ENCODE results near the gene KCNIP1.

DNA sequence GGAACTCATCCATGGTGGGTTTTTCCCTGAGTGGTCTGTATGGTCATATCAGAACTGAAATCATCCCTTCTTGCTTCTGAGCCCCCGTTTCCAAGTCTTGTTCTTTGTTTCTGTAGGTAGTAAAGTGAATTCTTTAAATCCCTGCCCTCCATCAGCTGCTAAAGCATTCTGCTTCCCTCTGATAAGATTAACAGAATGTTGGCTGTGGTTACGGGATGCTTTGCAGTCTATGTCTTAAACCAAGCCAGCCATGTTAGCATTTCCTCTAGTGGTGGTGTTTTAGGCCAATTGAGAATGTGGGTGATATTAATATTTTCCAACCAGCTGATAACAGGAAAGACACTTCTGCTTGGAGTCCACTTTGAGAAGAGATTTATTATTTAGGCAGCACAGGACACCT lies 22.0 kb upstream of the KCNIP1 start:
- TF ChIP-seq, protein P1, sequence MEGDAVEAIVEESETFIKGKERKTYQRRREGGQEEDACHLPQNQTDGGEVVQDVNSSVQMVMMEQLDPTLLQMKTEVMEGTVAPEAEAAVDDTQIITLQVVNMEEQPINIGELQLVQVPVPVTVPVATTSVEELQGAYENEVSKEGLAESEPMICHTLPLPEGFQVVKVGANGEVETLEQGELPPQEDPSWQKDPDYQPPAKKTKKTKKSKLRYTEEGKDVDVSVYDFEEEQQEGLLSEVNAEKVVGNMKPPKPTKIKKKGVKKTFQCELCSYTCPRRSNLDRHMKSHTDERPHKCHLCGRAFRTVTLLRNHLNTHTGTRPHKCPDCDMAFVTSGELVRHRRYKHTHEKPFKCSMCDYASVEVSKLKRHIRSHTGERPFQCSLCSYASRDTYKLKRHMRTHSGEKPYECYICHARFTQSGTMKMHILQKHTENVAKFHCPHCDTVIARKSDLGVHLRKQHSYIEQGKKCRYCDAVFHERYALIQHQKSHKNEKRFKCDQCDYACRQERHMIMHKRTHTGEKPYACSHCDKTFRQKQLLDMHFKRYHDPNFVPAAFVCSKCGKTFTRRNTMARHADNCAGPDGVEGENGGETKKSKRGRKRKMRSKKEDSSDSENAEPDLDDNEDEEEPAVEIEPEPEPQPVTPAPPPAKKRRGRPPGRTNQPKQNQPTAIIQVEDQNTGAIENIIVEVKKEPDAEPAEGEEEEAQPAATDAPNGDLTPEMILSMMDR (IDR thresholded peaks at IDR 0.05; ENCODE audit: insufficient read depth, low read length, poor library complexity, severe bottlenecking), result no peak
- TF ChIP-seq EZH2phosphoT487 (conservative IDR thresholded peaks at IDR 0.05; ENCODE audit: low read length), result no peak

Data from SU-DHL-6 (cell line).